HepG2 (cell line): ENCODE measurements around the gene POLR1G. TPM values are rescaled to one million over a fixed set of nuclear protein-coding genes. Genes with fewer than 3 reads are reported as not detected.
A peak's percentile ranks its signal among the peaks of the same experiment; 100 is the strongest.

Source experiments
- ATF7 ChIP-seq, 2 experiments: fragments of 450-650 bp in 1 of 2; sonication (generic) in 1 of 2; formaldehyde crosslinking in 1 of 2; IDR thresholded peaks; 2 replicates each; pipeline versions ENCODE4 v1.4.0 to v1.6.1; 2016 to 2020; ENCODE audit warnings: antibody characterized with exemption in 1 of 2, mild to moderate bottlenecking in 1 of 2, missing genetic modification reagents in 1 of 2
- HNF4A ChIP-seq: sonication (generic); formaldehyde crosslinking; IDR thresholded peaks from 2 replicates; pipeline ENCODE4 v1.4.0; 2020; ENCODE audit warnings: missing genetic modification reagents
- KLF11 ChIP-seq: IDR thresholded peaks from 2 replicates; pipeline ENCODE4 v1.6.1; 2016; ENCODE audit warnings: missing compliant biosample characterization
- MIER2 ChIP-seq: IDR thresholded peaks from 2 replicates; pipeline ENCODE4 v1.6.1; 2016; ENCODE audit warnings: missing biosample characterization, missing genetic modification reagents
- SAFB2 ChIP-seq: sonication (generic); formaldehyde crosslinking; IDR thresholded peaks from 2 replicates; pipeline ENCODE4 v1.5.1; 2020; ENCODE audit warnings: missing genetic modification reagents, low read depth, mild to moderate bottlenecking, borderline replicate concordance
- SRY ChIP-seq: sonication (generic); formaldehyde crosslinking; IDR thresholded peaks from 2 replicates; pipeline ENCODE4 v1.8.0; 2022; ENCODE audit warnings: mild to moderate bottlenecking, missing genetic modification reagents
- ZNF10 ChIP-seq: sonication (generic); formaldehyde crosslinking; IDR thresholded peaks from 2 replicates; pipeline ENCODE4 v1.4.0; 2020; ENCODE audit warnings: mild to moderate bottlenecking, low read depth, missing genetic modification reagents, borderline replicate concordance
- ZNF431 ChIP-seq: sonication (generic); formaldehyde crosslinking; IDR thresholded peaks from 2 replicates; pipeline ENCODE4 v1.9.0; 2022; ENCODE audit warnings: missing genetic modification reagents, low read depth, mild to moderate bottlenecking, borderline replicate concordance
- ZNF432 ChIP-seq: sonication (generic); formaldehyde crosslinking; IDR thresholded peaks from 2 replicates; pipeline ENCODE4 v1.5.0; 2020; ENCODE audit warnings: missing genetic modification reagents, mild to moderate bottlenecking, borderline replicate concordance
- ZNF598 ChIP-seq: sonication (generic); formaldehyde crosslinking; IDR thresholded peaks from 2 replicates; pipeline ENCODE4 v1.5.1; 2020; ENCODE audit warnings: mild to moderate bottlenecking, missing genetic modification reagents, borderline replicate concordance
- ZNF720 ChIP-seq: sonication (generic); formaldehyde crosslinking; IDR thresholded peaks from 2 replicates; pipeline ENCODE4 v1.4.0; 2020; ENCODE audit warnings: missing genetic modification reagents
- ZZZ3 ChIP-seq: sonication (generic); formaldehyde crosslinking; IDR thresholded peaks from 2 replicates; pipeline ENCODE4 v1.4.0; 2020; ENCODE audit warnings: missing genetic modification reagents, mild to moderate bottlenecking, borderline replicate concordance
- polyA plus RNA-seq, 8 experiments: library from polyadenylated mRNA; depleted of rRNA in 3 of 8; stranded (reverse) in 7 of 8; unstranded in 1 of 8; fragments of >200 nt; fragmentation: Illumina TruSeq in 4 of 8; extraction: Trizol in 4 of 8; gene quantifications; 2 replicates each; pipeline versions ENCODE4 v1.2.1 to v1.2.3, GENCODE V29; 2011 to 2016; ENCODE audit warnings: low read depth in 4 of 8, missing spikeins in 1 of 8, mixed read lengths in 1 of 8; ENCODE audit not compliant: insufficient read depth in 1 of 8
- total RNA-seq, 5 experiments: library from RNA; depleted of rRNA; stranded (reverse); fragments of >200 nt; fragmentation: Illumina TruSeq; extraction: Trizol; gene quantifications; 2 replicates each; pipeline ENCODE4 v1.2.3, GENCODE V29; 2016; ENCODE audit warnings: low read depth in 1 of 5
- TF ChIP-seq, protein P1 (sequence below): sonication (generic); formaldehyde crosslinking; IDR thresholded peaks from 2 replicates; pipeline ENCODE4 v1.4.0; 2020; ENCODE audit warnings: mild to moderate bottlenecking, missing genetic modification reagents
- TF ChIP-seq, protein P2 (sequence below): sonication (generic); formaldehyde crosslinking; IDR thresholded peaks from 2 replicates; pipeline ENCODE4 v1.5.0; 2020; ENCODE audit warnings: mild to moderate bottlenecking, missing genetic modification reagents
- TF ChIP-seq, protein P3 (sequence below): sonication (generic); formaldehyde crosslinking; IDR thresholded peaks from 2 replicates; pipeline ENCODE4 v1.4.0; 2020; ENCODE audit warnings: missing genetic modification reagents, borderline replicate concordance
- TF ChIP-seq, protein P4 (sequence below): sonication (generic); formaldehyde crosslinking; IDR thresholded peaks from 2 replicates; pipeline ENCODE4 v1.4.0; 2020; ENCODE audit warnings: mild to moderate bottlenecking, missing genetic modification reagents

The POLR1G gene
- total and polyA plus RNA-seq, 2 of the 13 experiments (the other 11 are each of a cell fraction or from before 2014, with no cell fraction given), result 3.5 to 20.8 TPM

DNA sequence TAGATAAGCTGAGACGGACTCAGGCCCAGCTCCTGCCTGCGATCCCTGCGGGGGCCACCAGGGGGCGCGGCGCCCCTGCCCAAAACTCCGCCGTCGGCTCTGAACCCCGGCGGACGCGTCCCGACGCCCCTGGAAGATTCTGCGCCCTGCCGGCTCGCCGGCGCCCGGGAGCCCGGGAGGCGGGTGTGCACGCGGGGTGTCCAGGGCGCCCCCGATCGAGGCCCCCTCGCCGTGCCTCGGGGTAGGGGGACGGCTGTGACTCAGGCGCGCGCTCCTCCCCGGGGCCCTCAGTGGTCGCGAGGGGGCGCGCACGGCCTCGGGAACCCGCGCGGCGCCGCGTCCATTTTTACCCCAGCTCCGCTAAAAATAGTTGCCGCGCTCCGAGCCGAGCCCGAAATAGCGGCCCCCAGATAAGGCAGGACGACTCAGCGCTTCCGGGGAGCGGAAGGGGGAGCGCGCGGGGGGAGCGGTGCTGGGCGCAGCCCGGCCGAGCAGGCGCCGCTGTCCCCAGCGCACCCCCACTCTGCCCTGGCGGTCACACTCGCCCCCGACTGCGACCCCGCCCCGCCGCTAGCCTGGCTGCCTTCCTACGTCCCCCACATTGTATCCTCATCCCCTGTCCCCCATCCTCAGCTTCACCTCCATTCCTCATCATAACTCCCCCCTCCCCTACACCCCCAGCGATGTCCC, 33.3 kb downstream of the POLR1G start (continued):
- TF ChIP-seq, protein P1, sequence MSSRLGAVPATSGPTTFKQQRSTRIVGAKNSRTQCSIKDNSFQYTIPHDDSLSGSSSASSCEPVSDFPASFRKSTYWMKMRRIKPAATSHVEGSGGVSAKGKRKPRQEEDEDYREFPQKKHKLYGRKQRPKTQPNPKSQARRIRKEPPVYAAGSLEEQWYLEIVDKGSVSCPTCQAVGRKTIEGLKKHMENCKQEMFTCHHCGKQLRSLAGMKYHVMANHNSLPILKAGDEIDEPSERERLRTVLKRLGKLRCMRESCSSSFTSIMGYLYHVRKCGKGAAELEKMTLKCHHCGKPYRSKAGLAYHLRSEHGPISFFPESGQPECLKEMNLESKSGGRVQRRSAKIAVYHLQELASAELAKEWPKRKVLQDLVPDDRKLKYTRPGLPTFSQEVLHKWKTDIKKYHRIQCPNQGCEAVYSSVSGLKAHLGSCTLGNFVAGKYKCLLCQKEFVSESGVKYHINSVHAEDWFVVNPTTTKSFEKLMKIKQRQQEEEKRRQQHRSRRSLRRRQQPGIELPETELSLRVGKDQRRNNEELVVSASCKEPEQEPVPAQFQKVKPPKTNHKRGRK (CRISPR knock-in tag), result no peak
- TF ChIP-seq ATF7 (IDR thresholded peaks at IDR 0.05) (no peak), ATF7 (CRISPR knock-in tag; IDR thresholded peaks at IDR 0.05) (no peak), ZZZ3 (CRISPR knock-in tag) (no peak), KLF11 (CRISPR knock-in tag) (no peak), ZNF431 (no peak), ZNF432 (CRISPR knock-in tag) (no peak), ZNF10 (CRISPR knock-in tag) (no peak), SAFB2 (no peak), ZNF598 (0 out of 2 replicates have a peak, but pooled peaks have one; percentile 5), HNF4A (CRISPR knock-in tag) (no peak), ZNF720 (no peak), SRY (CRISPR knock-in tag) (no peak), MIER2 (CRISPR knock-in tag) (no peak)
- TF ChIP-seq, protein P2, sequence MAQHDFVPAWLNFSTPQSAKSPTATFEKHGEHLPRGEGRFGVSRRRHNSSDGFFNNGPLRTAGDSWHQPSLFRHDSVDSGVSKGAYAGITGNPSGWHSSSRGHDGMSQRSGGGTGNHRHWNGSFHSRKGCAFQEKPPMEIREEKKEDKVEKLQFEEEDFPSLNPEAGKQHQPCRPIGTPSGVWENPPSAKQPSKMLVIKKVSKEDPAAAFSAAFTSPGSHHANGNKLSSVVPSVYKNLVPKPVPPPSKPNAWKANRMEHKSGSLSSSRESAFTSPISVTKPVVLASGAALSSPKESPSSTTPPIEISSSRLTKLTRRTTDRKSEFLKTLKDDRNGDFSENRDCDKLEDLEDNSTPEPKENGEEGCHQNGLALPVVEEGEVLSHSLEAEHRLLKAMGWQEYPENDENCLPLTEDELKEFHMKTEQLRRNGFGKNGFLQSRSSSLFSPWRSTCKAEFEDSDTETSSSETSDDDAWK (CRISPR knock-in tag), result no peak
- TF ChIP-seq, protein P3, sequence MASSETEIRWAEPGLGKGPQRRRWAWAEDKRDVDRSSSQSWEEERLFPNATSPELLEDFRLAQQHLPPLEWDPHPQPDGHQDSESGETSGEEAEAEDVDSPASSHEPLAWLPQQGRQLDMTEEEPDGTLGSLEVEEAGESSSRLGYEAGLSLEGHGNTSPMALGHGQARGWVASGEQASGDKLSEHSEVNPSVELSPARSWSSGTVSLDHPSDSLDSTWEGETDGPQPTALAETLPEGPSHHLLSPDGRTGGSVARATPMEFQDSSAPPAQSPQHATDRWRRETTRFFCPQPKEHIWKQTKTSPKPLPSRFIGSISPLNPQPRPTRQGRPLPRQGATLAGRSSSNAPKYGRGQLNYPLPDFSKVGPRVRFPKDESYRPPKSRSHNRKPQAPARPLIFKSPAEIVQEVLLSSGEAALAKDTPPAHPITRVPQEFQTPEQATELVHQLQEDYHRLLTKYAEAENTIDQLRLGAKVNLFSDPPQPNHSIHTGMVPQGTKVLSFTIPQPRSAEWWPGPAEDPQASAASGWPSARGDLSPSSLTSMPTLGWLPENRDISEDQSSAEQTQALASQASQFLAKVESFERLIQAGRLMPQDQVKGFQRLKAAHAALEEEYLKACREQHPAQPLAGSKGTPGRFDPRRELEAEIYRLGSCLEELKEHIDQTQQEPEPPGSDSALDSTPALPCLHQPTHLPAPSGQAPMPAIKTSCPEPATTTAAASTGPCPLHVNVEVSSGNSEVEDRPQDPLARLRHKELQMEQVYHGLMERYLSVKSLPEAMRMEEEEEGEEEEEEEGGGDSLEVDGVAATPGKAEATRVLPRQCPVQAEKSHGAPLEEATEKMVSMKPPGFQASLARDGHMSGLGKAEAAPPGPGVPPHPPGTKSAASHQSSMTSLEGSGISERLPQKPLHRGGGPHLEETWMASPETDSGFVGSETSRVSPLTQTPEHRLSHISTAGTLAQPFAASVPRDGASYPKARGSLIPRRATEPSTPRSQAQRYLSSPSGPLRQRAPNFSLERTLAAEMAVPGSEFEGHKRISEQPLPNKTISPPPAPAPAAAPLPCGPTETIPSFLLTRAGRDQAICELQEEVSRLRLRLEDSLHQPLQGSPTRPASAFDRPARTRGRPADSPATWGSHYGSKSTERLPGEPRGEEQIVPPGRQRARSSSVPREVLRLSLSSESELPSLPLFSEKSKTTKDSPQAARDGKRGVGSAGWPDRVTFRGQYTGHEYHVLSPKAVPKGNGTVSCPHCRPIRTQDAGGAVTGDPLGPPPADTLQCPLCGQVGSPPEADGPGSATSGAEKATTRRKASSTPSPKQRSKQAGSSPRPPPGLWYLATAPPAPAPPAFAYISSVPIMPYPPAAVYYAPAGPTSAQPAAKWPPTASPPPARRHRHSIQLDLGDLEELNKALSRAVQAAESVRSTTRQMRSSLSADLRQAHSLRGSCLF, result no peak
- TF ChIP-seq, protein P4, sequence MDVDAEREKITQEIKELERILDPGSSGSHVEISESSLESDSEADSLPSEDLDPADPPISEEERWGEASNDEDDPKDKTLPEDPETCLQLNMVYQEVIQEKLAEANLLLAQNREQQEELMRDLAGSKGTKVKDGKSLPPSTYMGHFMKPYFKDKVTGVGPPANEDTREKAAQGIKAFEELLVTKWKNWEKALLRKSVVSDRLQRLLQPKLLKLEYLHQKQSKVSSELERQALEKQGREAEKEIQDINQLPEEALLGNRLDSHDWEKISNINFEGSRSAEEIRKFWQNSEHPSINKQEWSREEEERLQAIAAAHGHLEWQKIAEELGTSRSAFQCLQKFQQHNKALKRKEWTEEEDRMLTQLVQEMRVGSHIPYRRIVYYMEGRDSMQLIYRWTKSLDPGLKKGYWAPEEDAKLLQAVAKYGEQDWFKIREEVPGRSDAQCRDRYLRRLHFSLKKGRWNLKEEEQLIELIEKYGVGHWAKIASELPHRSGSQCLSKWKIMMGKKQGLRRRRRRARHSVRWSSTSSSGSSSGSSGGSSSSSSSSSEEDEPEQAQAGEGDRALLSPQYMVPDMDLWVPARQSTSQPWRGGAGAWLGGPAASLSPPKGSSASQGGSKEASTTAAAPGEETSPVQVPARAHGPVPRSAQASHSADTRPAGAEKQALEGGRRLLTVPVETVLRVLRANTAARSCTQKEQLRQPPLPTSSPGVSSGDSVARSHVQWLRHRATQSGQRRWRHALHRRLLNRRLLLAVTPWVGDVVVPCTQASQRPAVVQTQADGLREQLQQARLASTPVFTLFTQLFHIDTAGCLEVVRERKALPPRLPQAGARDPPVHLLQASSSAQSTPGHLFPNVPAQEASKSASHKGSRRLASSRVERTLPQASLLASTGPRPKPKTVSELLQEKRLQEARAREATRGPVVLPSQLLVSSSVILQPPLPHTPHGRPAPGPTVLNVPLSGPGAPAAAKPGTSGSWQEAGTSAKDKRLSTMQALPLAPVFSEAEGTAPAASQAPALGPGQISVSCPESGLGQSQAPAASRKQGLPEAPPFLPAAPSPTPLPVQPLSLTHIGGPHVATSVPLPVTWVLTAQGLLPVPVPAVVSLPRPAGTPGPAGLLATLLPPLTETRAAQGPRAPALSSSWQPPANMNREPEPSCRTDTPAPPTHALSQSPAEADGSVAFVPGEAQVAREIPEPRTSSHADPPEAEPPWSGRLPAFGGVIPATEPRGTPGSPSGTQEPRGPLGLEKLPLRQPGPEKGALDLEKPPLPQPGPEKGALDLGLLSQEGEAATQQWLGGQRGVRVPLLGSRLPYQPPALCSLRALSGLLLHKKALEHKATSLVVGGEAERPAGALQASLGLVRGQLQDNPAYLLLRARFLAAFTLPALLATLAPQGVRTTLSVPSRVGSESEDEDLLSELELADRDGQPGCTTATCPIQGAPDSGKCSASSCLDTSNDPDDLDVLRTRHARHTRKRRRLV (CRISPR knock-in tag), result peak; percentile 79
